GM12801 (cell line): Measurements from ENCODE around the gene TACC2.

Experiments
- CTCF ChIP-seq: IDR thresholded peaks from one replicate; pipeline ENCODE4 v1.5.1; 2011; ENCODE audit warnings: control low read depth; ENCODE audit not compliant: insufficient read length; ENCODE audit errors: extremely low read depth

Gene TACC2

DNA sequence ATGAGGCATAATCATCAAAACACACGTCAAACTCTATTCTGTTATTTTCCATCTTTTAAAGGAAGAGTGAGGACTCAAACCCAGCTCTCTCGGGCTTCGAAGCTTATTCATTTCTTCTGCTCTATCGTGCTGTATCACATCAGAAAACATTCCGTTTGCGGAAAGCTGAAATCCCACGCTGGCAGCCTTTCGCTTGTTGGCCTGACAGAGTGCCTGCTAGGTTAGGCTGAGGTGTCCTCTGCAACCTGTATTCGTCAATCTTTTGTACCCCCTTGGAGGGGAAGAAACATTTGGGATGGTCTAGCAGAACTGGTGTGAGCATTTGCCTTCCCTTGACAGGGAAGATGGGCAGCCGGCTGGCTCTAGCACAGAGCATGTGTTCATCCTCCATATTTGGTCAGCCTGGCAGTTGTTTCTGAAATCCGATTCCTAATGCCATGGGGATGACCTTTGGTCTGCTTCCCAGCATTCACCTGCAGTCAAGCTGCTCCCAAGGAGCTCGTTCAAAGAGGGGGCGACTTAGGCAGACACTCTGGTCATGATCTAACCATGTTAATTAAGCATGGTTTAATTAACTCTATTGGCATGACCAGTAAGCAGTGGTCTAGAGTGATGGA, 55.2 kb downstream of the TACC2 start:
- TF ChIP-seq CTCF = no peak

GRCh38 chr10:122044713-122045112, 55.8 kb downstream of the TACC2 start:
- no peak for TF ChIP-seq CTCF

- no peak for TF ChIP-seq CTCF
Measured at GRCh38 chr10:122045212-122045611, 56.2 kb downstream of the TACC2 start.

GRCh38 chr10:122047560-122047959, 58.6 kb downstream of the TACC2 start:
- no peak for TF ChIP-seq CTCF

DNA sequence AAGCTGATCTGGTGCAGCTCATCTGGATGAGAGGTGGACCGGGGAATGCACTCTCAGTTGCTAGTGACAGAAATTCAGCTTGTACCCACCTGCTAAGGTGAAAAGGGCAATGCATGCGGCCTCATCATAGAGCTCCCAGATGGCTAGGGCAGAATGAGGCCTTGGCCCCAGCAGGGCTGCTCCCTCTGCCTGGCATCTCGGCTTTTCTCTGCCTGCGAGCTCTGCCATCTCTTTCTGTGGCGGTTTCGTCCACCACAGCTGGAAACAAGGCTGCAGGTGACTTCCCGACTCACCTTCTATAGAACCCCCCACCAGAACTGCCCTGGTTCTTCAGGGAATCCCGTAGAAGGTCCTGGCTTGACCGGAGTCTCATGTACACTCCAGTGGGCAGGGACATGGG, 60.1 kb downstream of the TACC2 start:
- no peak for TF ChIP-seq CTCF

DNA sequence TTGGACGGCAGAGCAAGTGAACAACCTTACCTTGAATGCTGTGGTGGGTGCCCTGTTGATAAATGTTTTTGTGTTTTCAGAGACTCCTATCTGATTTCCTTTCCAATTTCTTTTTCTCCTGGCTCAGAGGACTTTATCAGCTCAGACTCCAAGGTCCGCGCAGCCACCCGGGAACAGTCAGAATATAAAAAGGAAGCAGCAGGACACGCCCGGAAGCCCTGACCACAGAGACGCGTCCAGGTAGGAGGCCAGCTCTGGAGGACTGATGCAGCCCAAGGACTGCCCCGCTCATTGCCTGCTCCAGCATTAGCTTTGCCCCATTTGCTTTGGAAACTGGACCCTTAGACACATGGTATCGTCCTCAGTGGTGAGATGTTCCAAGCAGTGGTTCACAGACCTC, 61.3 kb downstream of the TACC2 start:
- TF ChIP-seq CTCF = no peak

DNA sequence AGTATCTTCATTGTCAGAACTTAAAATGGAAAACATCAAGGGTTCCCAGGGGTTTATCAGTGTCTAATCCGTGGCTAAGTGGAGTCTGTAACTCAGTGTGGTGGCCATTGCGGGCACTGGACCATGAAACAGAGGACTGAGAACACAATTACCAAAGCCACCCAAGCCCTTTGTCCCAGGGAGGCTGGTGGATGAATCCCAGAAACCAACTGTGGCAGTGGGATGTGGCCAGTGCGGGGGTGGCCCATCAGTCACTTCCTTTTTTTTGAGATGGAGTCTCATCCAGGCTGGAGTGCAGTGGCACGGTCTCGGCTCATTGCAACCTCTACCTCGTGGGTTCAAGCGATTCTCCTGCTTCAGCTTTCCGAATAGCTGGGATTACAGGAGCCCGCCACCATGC, 61.8 kb downstream of the TACC2 start:
- TF ChIP-seq CTCF = no peak
